ENCODE results near the gene THAP12. TPM values are rescaled to one million over a fixed set of nuclear protein-coding genes. Genes with fewer than 3 reads are reported as not detected.

THAP12 gene
- total RNA-seq, 1 experiment from 2014 or later: 42.5 TPM

DNA sequence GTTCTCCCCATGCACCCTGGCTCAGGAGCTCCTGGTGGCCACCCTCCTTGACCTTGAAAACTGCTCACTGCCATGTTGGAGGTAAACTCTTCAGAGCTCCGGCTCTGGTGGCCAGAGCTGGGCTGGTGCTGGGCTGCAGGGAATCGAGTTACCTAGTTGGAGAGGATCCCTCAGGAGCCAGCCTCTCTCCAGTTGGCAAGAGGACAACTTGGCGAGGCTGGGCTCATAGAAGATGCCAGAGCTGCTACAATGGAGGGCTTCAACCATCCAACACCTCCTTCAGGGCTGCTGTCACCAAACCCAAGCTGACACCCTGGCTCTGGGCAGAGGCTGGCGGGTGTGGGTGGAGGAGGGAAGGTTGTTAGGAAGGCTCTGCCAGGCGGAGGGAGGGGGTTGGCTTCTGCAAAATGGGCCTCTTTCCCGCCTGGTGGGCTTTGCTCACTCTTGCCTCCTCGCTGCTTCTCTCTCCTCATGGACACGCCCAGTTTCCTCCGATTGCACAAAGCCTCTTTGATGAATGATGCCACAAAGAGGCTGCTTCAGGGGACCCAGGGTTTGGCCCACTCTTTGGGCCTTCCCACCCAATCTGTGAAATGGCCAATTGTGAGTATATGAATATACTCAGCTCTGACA, 53.1 kb downstream of the THAP12 start:
- DNase-seq: no peak
- H3K23ac ChIP-seq (ENCODE audit: insufficient read length, low read depth, low read length): no peak overlapping the region

More for the DNA sequence above, 53.1 kb downstream of the THAP12 start:
- H4K91ac ChIP-seq (ENCODE audit: insufficient read length, low read depth, low read length): no peak overlapping the region
- no peak overlapping the region for H3K56ac ChIP-seq (ENCODE audit: insufficient read length, low read depth, low read length)
- H2BK15ac ChIP-seq (ENCODE audit: low read depth, low read length): no peak overlapping the region
- H2BK12ac ChIP-seq (ENCODE audit: insufficient read length, low read depth, low read length): no peak overlapping the region
- H3T11ph ChIP-seq (ENCODE audit: low read length): no peak overlapping the region
- H2BK120ac ChIP-seq (ENCODE audit: low read depth, low read length, poor library complexity, severe bottlenecking): no peak overlapping the region
- H2BK5ac ChIP-seq (ENCODE audit: insufficient read length, low read length): no peak overlapping the region
- no peaks in the 10 kb centered on the region for H3K9me3 ChIP-seq (ENCODE audit: control insufficient read depth, low read depth, low read length)
- no peak overlapping the region for H3K27ac ChIP-seq (ENCODE audit: insufficient read length, low read depth, low read length)
- no peak overlapping the region for H2AFZ ChIP-seq (ENCODE audit: low read length)
- no peak overlapping the region for H4K5ac ChIP-seq (ENCODE audit: insufficient read length, low read depth, low read length)
- no peaks in the 10 kb centered on the region for H3K23me2 ChIP-seq (ENCODE audit: insufficient read length, low read depth, low read length, poor library complexity, severe bottlenecking)
- H3K27me3 ChIP-seq (ENCODE audit: insufficient read depth, low read length): peaks cover under 1% of the 10 kb centered on the region; the same call in 1 of the 2 replicates
- H3K79me1 ChIP-seq (ENCODE audit: insufficient read depth, low read depth, low read length, poor library complexity, severe bottlenecking): no peaks in the 10 kb centered on the region
- no CpG with 5 or more reads among the region's 9 CpGs for WGBS (ENCODE audit: extremely low coverage, insufficient read length, low lambda C conversion rate)
- H3K4ac ChIP-seq (ENCODE audit: low read depth, low read length): no peak overlapping the region
- no peak for TF ChIP-seq CTCF (conservative IDR thresholded peaks at IDR 0.05)
- H3K9me3 Mint-ChIP-seq: no peaks in the 10 kb centered on the region; a peak in 1 of 5 replicates
- H2BK20ac ChIP-seq (ENCODE audit: low read depth, low read length, poor library complexity, severe bottlenecking): no peak overlapping the region
- peaks cover 3% of the 10 kb centered on the region; the same call in 1 of the 2 replicates for H3K4me1 ChIP-seq (ENCODE audit: insufficient read depth, low read length)
- no peak overlapping the region for H3K14ac ChIP-seq (ENCODE audit: insufficient read depth, low read length)
- H3K27me3 Mint-ChIP-seq (ENCODE audit: low read depth): peaks cover 18% of the 10 kb centered on the region
- H3K4me1 Mint-ChIP-seq: peaks cover 19 to 28% of the 10 kb centered on the region in 2 experiments
- H3K4me2 ChIP-seq (ENCODE audit: insufficient read depth, insufficient read length, low read length): no peak overlapping the region
- no peak overlapping the region for H2AK5ac ChIP-seq (ENCODE audit: insufficient read length, low read length)
- H3K27ac Mint-ChIP-seq: no peak overlapping the region
- no peaks in the 10 kb centered on the region for H3K79me2 ChIP-seq (ENCODE audit: insufficient read depth, low read length)
- H3K4me3 Mint-ChIP-seq: no peak overlapping the region
- no peak overlapping the region for H3K9ac ChIP-seq (ENCODE audit: extremely low read depth, insufficient read length, low read length)
- no peaks in the 10 kb centered on the region; a peak in 1 of 7 replicates for H3K36me3 Mint-ChIP-seq (ENCODE audit: insufficient read depth in 1 of 3, low read depth in 3 of 3)
- H3K18ac ChIP-seq (ENCODE audit: insufficient read length, low read depth, low read length): no peak overlapping the region
- H4K8ac ChIP-seq (replicated peaks; ENCODE audit: insufficient read length, low read depth, low read length): no peak overlapping the region
- no peaks in the 10 kb centered on the region for H4K20me1 ChIP-seq (ENCODE audit: control insufficient read depth, insufficient read depth, insufficient read length)
